ENCODE data around the gene MDFIC. TPM values are rescaled to one million over a fixed set of nuclear protein-coding genes. Genes with fewer than 3 reads are reported as not detected.

MDFIC gene
- total RNA-seq, 2 experiments from 2014 or later, result 85.8 to 90.7 TPM

- Mint-ChIP-seq H3K27ac (no peak overlapping the region), H3K9me3 (no peaks in the 10 kb centered on the region), H3K4me1 (peaks cover 31% of the 10 kb centered on the region), H3K36me3 (ENCODE audit: low read depth) (peaks cover 34% of the 10 kb centered on the region), H3K4me3 (no peak overlapping the region), H3K27me3 (no peaks in the 10 kb centered on the region)
- no peak for DNase-seq
- CTCF ChIA-PET, result interaction anchor here (0.9 kb wide), 1 partner anchor 77 kb away, joined by 4 read pairs; no protein-coding TSS in a partner anchor
- POLR2A ChIA-PET, result interaction anchor here (0.5 to 7.0 kb wide), 5 partner anchors 7 to 86 kb away, joined by 3 to 81 read pairs (median 6); partner anchors contain the start of gene MDFIC
These were observed 9.1 kb downstream of the MDFIC start for GRCh38 chr7:114930829-114931655.

GRCh38 chr7:114931656-114932011 is 9.7 kb downstream of the MDFIC start:
- peak; percentile 39 for DNase-seq
- ChIA-PET CTCF (interaction anchor here (0.9 kb wide), 1 partner anchor 77 kb away, joined by 4 read pairs; no protein-coding TSS in a partner anchor), POLR2A (interaction anchor here (0.5 to 7.0 kb wide), 7 partner anchors 8 to 86 kb away, joined by 3 to 81 read pairs (median 4); partner anchors contain the start of gene MDFIC)
- H3K27ac Mint-ChIP-seq, result no peak overlapping the region
- no peaks in the 10 kb centered on the region for H3K9me3 Mint-ChIP-seq
- no peak overlapping the region for H3K4me3 Mint-ChIP-seq
- H3K27me3 Mint-ChIP-seq, result no peaks in the 10 kb centered on the region
- peaks cover 31% of the 10 kb centered on the region for H3K4me1 Mint-ChIP-seq
- H3K36me3 Mint-ChIP-seq (ENCODE audit: low read depth), result peaks cover 31% of the 10 kb centered on the region

- CTCF ChIA-PET, result interaction anchor here (0.7 to 1.1 kb wide), 2 partner anchors 9 to 673 kb away, joined by 3 to 4 read pairs; no protein-coding TSS in a partner anchor
- POLR2A ChIA-PET, result interaction anchor here (1.2 to 7.0 kb wide), 4 partner anchors 7 to 76 kb away, joined by 3 to 81 read pairs (median 5); partner anchors contain the start of gene MDFIC
- no peak overlapping the region for H3K27ac Mint-ChIP-seq
These were observed 11.1 kb downstream of the MDFIC start for GRCh38 chr7:114932991-114933390.

GRCh38 chr7:114933658-114934057 is 11.8 kb downstream of the MDFIC start:
- ChIA-PET CTCF (no interaction called here), POLR2A (interaction anchor here (1.4 to 7.0 kb wide), 4 partner anchors 10 to 76 kb away, joined by 4 to 81 read pairs (median 5); partner anchors contain the start of gene MDFIC)
- Mint-ChIP-seq H3K27me3 (no peaks in the 10 kb centered on the region), H3K27ac (no peak overlapping the region), H3K4me1 (peaks cover 34% of the 10 kb centered on the region), H3K4me3 (no peak overlapping the region), H3K36me3 (ENCODE audit: low read depth) (peaks cover 33% of the 10 kb centered on the region), H3K9me3 (no peaks in the 10 kb centered on the region)
- no peak for DNase-seq

More at GRCh38 chr7:114932991-114933390, 11.1 kb downstream of the MDFIC start:
- H3K4me1 Mint-ChIP-seq, result peaks cover 33% of the 10 kb centered on the region
- H3K4me3 Mint-ChIP-seq, result no peak overlapping the region
- no peaks in the 10 kb centered on the region for H3K27me3 Mint-ChIP-seq
- H3K36me3 Mint-ChIP-seq (ENCODE audit: low read depth), result peaks cover 33% of the 10 kb centered on the region
- H3K9me3 Mint-ChIP-seq, result no peaks in the 10 kb centered on the region
- no peak for DNase-seq

- no peak overlapping the region for H3K27ac Mint-ChIP-seq
- H3K9me3 Mint-ChIP-seq, result no peaks in the 10 kb centered on the region
- ChIA-PET CTCF (no interaction called here), POLR2A (interaction anchor here (1.4 to 7.0 kb wide), 3 partner anchors 11 to 75 kb away, joined by 4 to 81 read pairs (median 6); partner anchors contain the start of gene MDFIC)
- no peak for DNase-seq
- H3K27me3 Mint-ChIP-seq, result no peaks in the 10 kb centered on the region
- H3K4me1 Mint-ChIP-seq, result peaks cover 35% of the 10 kb centered on the region
- peaks cover 33% of the 10 kb centered on the region for H3K36me3 Mint-ChIP-seq (ENCODE audit: low read depth)
- H3K4me3 Mint-ChIP-seq, result no peak overlapping the region
These were observed 12.2 kb downstream of the MDFIC start for GRCh38 chr7:114934086-114934485.

GRCh38 chr7:114934713-114935112 is 12.8 kb downstream of the MDFIC start:
- Mint-ChIP-seq H3K9me3 (no peaks in the 10 kb centered on the region), H3K27me3 (no peaks in the 10 kb centered on the region), H3K27ac (no peak overlapping the region), H3K4me1 (peaks cover 38% of the 10 kb centered on the region), H3K4me3 (no peak overlapping the region), H3K36me3 (ENCODE audit: low read depth) (peaks cover 36% of the 10 kb centered on the region)
- DNase-seq, result no peak
- POLR2A ChIA-PET, result interaction anchor here (1.4 to 7.0 kb wide), 2 partner anchors 11 to 16 kb away, joined by 4 to 81 read pairs; partner anchors contain the start of gene MDFIC
- CTCF ChIA-PET, result no interaction called here

GRCh38 chr7:114936471-114936870 is 14.6 kb downstream of the MDFIC start:
- POLR2A ChIA-PET, result interaction anchor here (7.0 kb wide), 1 partner anchor 13 kb away, joined by 81 read pairs; the partner anchor contains the start of gene MDFIC
- DNase-seq, result no peak
- H3K4me3 Mint-ChIP-seq, result no peak overlapping the region
- H3K36me3 Mint-ChIP-seq (ENCODE audit: low read depth), result peaks cover 49% of the 10 kb centered on the region
- no peaks in the 10 kb centered on the region for H3K9me3 Mint-ChIP-seq
- H3K27ac Mint-ChIP-seq, result no peak overlapping the region
- peaks cover 52% of the 10 kb centered on the region for H3K4me1 Mint-ChIP-seq
- CTCF ChIA-PET, result no interaction called here
- H3K27me3 Mint-ChIP-seq, result no peaks in the 10 kb centered on the region

- Mint-ChIP-seq H3K27ac (no peak overlapping the region), H3K4me3 (no peak overlapping the region), H3K4me1 (peaks cover 59% of the 10 kb centered on the region), H3K9me3 (no peaks in the 10 kb centered on the region), H3K36me3 (ENCODE audit: low read depth) (peaks cover 50% of the 10 kb centered on the region), H3K27me3 (no peaks in the 10 kb centered on the region)
- POLR2A ChIA-PET, result interaction anchor here (7.0 kb wide), 1 partner anchor 14 kb away, joined by 81 read pairs; the partner anchor contains the start of gene MDFIC
- CTCF ChIA-PET, result no interaction called here
- DNase-seq, result no peak
These were observed 15.6 kb downstream of the MDFIC start for GRCh38 chr7:114937446-114937845.

GRCh38 chr7:114938785-114939184 is 16.9 kb downstream of the MDFIC start:
- Mint-ChIP-seq H3K9me3 (no peaks in the 10 kb centered on the region), H3K4me3 (no peak overlapping the region), H3K27me3 (no peaks in the 10 kb centered on the region), H3K36me3 (ENCODE audit: low read depth) (peaks cover 55% of the 10 kb centered on the region), H3K27ac (no peak overlapping the region), H3K4me1 (peaks cover 63% of the 10 kb centered on the region)
- ChIA-PET POLR2A (interaction anchor here (1.1 to 1.9 kb wide), 2 partner anchors 14 to 15 kb away, joined by 3 to 9 read pairs; no protein-coding TSS in a partner anchor), CTCF (interaction anchor here (1.5 kb wide), 1 partner anchor 73 kb away, joined by 6 read pairs; no protein-coding TSS in a partner anchor)
- no peak for DNase-seq

- DNase-seq, result no peak
- CTCF ChIA-PET, result interaction anchor here (1.0 to 1.5 kb wide), 6 partner anchors 15 to 117 kb away, joined by 3 to 6 read pairs (median 4); no protein-coding TSS in a partner anchor
- Mint-ChIP-seq H3K9me3 (no peaks in the 10 kb centered on the region), H3K27ac (no peak overlapping the region), H3K4me3 (no peak overlapping the region), H3K36me3 (ENCODE audit: low read depth) (peaks cover 60% of the 10 kb centered on the region), H3K4me1 (peaks cover 56% of the 10 kb centered on the region), H3K27me3 (no peaks in the 10 kb centered on the region)
- POLR2A ChIA-PET, result interaction anchor here (0.7 to 1.9 kb wide), 4 partner anchors 7 to 18 kb away, joined by 3 to 9 read pairs (median 3); partner anchors contain the start of gene MDFIC
These were observed 17.7 kb downstream of the MDFIC start for GRCh38 chr7:114939484-114940097.

GRCh38 chr7:114940220-114940619 is 18.3 kb downstream of the MDFIC start:
- ChIA-PET POLR2A (interaction anchor here (0.7 to 1.9 kb wide), 4 partner anchors 8 to 19 kb away, joined by 3 to 9 read pairs (median 3); partner anchors contain the start of gene MDFIC), CTCF (interaction anchor here (1.0 to 1.2 kb wide), 5 partner anchors 16 to 118 kb away, joined by 3 to 6 read pairs (median 3); no protein-coding TSS in a partner anchor)
- Mint-ChIP-seq H3K27me3 (no peaks in the 10 kb centered on the region), H3K27ac (no peak overlapping the region), H3K9me3 (no peaks in the 10 kb centered on the region), H3K36me3 (ENCODE audit: low read depth) (peaks cover 62% of the 10 kb centered on the region), H3K4me1 (peaks cover 51% of the 10 kb centered on the region), H3K4me3 (no peak overlapping the region)
- no peak for DNase-seq

GRCh38 chr7:114941692-114942091 is 19.8 kb downstream of the MDFIC start:
- DNase-seq, result no peak
- Mint-ChIP-seq H3K27ac (no peak overlapping the region), H3K4me1 (peaks cover 44% of the 10 kb centered on the region), H3K9me3 (no peaks in the 10 kb centered on the region), H3K36me3 (ENCODE audit: low read depth) (peaks cover 67% of the 10 kb centered on the region), H3K27me3 (no peaks in the 10 kb centered on the region), H3K4me3 (no peak overlapping the region)
- CTCF ChIA-PET, result interaction anchor here (1.0 to 1.5 kb wide), 2 partner anchors 14 to 275 kb away, joined by 3 read pairs; no protein-coding TSS in a partner anchor
- POLR2A ChIA-PET, result interaction anchor here (1.4 kb wide), 1 partner anchor 10 kb away, joined by 6 read pairs; no protein-coding TSS in a partner anchor

Measured in activated CD4-positive, alpha-beta memory T cell treated with anti-CD3 and anti-CD28 coated beads, Interleukin-2, amount 10 ng/mL, durations not matched to agents 7 days and 5 days (primary cell).